SH-SY5Y (cell line): ENCODE results near the gene TRAPPC2L.

ENCODE experiments used
- GATA2 ChIP-seq: IDR thresholded peaks from 2 replicates; pipeline ENCODE4 v1.6.1; 2011; ENCODE audit warnings: mild to moderate bottlenecking, low read depth, low read length
- GATA3 ChIP-seq: IDR thresholded peaks from 2 replicates; pipeline ENCODE4 v1.6.1; 2011; ENCODE audit warnings: low read depth, mild to moderate bottlenecking, low read length, moderate library complexity

- TF ChIP-seq GATA3: no peak
- TF ChIP-seq GATA2: no peak
These were observed 6.0 kb downstream of the TRAPPC2L start for GRCh38 chr16:88862968-88863367.
